Stimulated activated CD4-positive, alpha-beta T cell treated with anti-CD3 and anti-CD28 coated beads, Interleukin-2, amount 100 ng/mL, for 24 hours (primary cell): ENCODE results near the gene SVOP.

Experiments
- DNase-seq, 2 donors: peaks; one replicate each; pipeline ENCODE4 v3.0.0-alpha.2; 2020

SVOP gene

DNA sequence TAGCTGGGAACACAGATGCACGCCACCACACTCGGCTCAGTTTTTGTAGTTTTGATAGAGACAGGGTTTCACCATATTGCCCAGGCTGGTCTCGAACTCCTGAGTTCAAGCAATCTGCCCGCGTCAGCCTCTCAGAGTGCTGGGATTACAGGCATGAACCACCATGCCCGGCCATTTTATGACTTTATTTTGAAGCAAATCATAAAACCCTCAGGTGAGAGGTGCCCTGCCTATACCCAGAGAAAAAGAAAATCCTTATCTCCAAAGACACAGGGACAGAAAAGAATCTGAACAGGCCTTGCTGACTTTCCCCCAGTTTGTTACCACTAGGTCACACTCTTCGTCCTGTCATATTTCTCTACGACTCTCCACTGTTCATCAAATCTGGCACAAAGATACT is 92.2 kb downstream of the SVOP start:
- DNase-seq, result no peak

DNA sequence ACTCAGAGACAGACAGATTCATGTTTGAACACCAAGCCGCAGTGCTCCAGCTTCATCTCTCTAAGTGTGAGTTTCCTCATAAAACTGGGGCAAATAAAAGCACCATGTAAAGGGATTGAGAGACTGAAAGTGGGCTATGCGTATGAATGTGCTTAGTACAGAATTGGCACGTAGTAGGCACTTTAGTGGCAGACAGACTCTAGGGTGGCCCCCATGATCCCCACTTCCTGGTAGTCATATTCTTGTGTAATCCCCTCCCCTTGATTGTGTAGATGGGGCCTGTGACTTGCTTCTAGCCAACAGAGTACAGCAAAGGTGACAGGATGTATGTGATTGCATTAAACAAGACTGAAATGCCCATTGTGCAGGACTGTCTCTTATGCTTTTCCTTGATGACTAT is 98.0 kb downstream of the SVOP start:
- DNase-seq, result no peak

DNA sequence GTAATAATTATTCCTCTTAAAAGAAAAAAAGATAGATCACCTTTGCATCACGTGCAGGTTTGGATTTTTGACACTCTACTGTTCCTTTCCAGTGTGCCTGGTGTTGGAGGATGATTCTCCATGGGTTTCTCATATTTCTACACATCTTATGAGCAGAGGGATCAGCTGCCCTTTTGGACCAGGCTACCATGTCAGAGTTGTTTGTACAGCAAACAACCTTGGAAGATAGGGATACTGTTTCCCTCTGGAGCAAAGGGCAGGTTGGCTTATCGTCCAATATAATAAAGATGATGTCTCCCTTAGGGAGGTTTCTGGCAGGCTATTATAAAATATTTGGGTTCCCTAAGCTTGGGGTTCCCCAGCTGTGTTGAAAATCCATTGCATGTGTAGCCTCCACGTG is 98.9 kb downstream of the SVOP start:
- DNase-seq, result no peak

- no peak for DNase-seq
Measured at GRCh38 chr12:108918960-108919642, 101.8 kb downstream of the SVOP start.

DNA sequence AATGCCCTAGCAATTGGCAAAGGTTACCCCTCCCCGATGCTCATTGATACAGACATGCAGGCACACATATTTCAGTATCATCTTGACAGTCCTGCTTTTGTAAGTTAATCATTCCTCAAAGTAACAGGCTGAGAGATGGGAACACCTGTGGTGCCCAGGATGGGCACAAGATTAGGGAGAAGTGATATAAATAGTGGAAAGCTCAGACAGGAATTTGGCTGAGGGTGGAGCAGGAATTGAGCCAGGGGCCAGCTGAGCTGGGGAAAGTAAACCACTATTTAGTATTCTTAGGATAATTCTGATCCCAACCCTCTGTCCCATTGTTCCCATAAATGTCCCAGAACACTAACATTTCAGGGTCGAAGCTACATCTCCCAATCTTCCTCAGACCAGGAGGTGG is 102.7 kb downstream of the SVOP start:
- no peak for DNase-seq

- no peak for DNase-seq
Measured at GRCh38 chr12:108916336-108916735, 104.5 kb downstream of the SVOP start.

DNA sequence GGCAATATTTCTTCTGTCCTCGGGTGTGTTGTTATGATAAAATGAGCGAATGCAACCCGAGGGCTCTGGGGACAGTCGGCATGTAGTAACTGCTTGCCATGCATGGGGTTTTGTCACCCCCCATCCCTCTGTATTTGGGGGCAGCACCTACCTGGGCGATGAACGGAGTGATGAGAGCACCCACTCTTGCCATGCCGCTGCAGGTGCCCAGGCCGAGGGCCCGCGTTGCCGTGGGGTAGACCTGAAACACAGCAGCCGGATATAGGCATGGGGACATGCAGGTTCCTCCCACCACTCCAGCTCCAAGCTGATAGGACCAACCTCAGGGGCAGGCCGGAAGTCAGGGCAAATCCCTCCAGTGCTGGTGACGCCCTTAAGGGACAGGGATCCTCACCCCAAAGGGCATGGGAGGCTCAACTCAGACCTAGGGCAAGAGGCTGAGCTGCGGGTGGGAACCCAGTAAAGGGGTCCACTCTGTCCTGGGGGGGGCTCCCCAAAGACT is 105.2 kb downstream of the SVOP start:
- DNase-seq, result no peak

DNA sequence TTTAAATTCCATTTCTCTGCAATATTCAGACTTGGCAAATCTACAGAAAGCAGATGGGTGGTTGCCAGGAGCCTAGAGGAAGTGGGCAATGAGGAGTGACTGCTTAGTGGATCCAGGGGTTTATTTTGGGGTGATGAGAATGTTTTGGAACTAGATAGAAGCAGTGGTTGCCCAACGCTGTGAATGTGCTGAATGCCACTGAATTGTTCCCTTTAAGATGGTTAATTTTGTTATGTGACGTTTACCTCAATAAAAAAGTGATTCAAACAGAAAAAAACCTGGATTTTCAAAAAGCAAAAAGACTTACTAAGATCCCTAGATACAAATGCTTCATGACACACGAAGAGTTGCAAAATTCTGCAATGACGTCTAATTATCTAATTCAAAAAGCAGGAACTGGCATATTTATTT is 106.7 kb downstream of the SVOP start:
- no peak for DNase-seq

DNA sequence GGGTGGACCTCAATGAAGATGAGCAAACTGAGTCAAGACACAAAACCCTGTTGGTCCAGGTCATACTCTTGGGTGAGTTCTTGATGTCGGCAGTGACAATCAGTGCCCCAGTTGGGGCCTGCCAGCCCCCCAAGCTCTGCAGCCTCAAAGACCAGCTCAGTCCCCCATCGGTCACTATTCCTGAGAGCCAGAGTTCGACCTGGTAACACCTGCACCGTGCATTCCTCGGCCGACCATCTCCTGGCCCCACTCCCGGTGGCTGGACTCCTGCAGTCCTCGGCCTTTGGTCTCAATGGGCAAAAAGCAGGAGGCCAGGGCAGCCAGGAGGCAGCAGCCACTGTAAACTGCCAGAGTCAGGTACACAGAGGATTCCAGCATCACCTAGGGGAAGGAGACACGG is 108.5 kb downstream of the SVOP start:
- no peak for DNase-seq

GRCh38 chr12:108911915-108912314 is 109.0 kb downstream of the SVOP start:
- no peak for DNase-seq

GRCh38 chr12:108910336-108910735 is 110.5 kb downstream of the SVOP start:
- DNase-seq, result no peak

DNA sequence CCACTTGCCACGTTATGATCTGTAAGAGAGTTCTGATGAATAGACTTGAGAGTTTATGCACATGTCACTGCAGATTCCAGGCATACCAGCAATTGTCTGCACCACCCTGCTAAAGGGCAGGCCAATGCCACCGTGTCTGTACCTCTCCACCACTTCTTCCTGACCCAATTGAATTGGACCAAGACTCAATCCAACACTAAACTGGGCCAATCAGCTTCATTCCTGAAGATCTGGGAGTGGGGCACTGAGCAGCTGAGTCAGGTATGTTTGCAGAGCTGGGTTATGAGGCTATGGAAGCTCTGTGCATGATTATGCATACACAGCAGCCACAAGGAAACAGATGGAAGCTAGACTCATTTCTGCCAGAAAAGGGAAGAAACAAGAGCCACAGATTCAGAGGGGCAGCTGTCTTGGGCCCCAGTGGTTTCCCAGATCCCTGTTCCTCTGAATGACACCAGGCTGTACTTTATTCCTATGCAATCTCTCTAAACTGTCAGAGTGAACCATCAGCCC is 113.0 kb downstream of the SVOP start:
- DNase-seq, result no peak

DNA sequence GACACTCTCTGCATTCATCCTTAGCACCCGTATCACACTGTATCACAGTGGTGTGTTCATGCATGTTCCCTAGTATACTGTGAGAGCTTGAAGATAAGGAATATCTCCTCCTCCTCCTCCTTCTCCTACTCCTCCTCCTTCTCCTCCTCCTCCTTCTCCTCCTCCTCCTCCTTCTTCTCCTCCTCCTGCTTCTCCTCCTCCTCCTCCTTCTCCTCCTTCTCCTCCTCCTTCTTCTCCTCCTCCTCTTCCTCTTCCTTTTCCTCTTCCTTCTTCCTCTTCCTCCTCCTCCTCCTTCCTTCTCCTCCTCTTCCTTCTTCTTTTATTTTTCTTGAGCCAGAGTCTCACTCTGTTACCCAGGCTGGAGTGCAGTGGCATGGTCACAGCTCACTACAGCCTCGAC is 113.9 kb downstream of the SVOP start:
- DNase-seq, result no peak

GRCh38 chr12:108905725-108906124 is 115.1 kb downstream of the SVOP start:
- no peak for DNase-seq

- DNase-seq, result no peak
Measured at GRCh38 chr12:108899145-108899544, 121.7 kb downstream of the SVOP start.

- no peak for DNase-seq
Measured at GRCh38 chr12:108896817-108897216, 124.1 kb downstream of the SVOP start.

DNA sequence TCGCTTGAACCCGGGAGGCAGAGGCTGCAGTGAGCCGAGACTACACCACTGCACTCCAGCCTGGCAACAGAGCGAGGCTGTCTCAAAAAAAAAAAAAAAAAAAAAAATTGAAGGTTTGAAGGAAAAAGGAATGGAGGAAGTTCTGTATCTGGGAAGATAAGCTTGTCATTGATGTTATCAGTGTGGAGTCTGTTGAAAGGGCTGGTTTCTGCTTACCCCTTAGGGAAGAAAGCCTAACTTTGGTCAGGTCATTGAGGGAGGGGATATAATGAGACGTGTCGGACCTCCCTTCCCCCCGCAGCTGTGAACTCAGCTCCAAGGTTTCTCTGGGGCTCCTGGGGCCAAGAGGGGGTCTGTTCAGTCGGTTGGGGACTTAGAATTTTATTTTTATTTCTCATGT is 124.5 kb downstream of the SVOP start:
- no peak for DNase-seq

DNA sequence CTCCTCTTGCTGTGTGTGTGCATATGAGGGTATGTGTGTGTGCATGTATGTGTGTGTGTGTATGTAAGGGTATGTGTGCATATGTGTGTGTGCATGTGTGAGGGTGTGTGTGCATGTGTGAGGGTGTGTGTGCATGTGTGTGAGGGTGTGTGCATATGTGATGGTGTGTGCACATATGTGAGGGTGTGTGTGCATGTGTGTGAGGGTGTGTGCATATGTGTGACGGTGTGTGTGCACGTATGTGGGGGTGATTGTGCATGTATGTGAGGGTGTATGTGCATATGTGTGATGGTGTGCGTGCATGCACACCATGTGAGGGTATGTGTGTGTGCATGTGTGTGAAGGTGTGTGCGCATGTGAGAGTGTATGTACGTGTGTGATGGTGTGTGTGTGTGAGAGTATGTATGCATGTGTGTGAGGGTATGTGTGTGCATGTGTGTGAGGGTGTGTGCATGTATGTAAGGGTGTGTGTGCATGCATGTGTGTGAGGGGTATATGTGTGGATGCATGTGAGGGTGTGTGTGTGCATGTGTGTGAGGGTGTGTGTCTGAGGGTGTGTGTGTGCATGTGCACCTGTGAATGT is 125.6 kb downstream of the SVOP start:
- DNase-seq, result no peak

DNA sequence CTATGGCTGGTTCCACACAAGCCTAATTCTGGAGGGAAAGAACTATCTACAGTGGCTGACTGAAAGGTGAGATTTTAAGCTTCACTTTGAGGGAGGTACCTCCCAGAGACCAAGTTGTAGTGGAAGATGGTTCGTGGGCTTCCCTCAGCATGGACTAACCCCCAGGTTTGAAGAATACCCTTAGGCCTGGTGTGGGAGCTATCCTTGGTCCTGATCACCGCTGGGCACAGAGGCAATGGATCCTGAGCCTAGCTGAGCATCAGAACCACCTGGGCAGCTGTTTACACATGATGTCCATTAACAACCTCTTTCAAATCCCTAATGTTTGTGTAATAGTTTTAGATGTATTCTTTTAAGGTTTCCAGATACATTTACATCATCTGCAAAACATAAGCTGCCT is 130.7 kb downstream of the SVOP start:
- DNase-seq, result peak in 1 of 2 donors; percentile 7

- DNase-seq, result no peak
Measured at GRCh38 chr12:108888031-108888430, 132.8 kb downstream of the SVOP start.

DNA sequence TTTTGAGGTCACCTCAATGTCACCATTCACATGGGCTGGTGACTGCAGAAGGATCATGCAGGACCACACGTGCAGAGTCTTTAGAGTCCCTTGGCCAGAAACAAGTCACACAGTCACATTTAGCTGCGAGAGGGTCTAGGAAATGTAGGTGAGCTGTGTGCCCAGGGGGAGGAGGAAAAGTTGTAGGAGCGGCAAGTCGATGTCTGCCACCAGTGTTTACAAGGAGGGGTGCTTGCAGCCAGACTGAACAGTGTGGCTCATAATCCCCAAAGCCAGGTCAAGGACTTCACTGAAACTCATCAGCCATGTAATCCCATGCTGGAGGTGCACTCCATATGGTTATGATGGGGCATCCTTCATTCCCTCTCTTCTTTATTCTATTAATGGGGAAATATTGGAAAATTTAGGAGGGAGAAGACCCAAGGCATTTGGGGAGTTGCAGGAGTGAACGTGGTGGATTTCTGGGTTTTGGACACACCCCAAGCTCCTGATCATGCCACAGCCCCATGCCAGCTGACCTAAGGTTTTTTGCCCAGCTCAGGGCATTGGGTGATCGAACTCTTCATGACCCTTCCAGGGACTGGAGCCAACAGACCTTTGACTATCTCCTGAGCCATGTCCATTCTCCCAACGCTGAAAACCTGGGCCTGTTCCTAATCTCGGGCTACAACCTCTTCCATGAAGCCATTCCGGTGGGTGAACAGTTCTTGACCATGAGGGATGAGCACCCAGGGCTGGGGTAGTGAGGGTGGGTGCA is 133.8 kb downstream of the SVOP start:
- no peak for DNase-seq

DNA sequence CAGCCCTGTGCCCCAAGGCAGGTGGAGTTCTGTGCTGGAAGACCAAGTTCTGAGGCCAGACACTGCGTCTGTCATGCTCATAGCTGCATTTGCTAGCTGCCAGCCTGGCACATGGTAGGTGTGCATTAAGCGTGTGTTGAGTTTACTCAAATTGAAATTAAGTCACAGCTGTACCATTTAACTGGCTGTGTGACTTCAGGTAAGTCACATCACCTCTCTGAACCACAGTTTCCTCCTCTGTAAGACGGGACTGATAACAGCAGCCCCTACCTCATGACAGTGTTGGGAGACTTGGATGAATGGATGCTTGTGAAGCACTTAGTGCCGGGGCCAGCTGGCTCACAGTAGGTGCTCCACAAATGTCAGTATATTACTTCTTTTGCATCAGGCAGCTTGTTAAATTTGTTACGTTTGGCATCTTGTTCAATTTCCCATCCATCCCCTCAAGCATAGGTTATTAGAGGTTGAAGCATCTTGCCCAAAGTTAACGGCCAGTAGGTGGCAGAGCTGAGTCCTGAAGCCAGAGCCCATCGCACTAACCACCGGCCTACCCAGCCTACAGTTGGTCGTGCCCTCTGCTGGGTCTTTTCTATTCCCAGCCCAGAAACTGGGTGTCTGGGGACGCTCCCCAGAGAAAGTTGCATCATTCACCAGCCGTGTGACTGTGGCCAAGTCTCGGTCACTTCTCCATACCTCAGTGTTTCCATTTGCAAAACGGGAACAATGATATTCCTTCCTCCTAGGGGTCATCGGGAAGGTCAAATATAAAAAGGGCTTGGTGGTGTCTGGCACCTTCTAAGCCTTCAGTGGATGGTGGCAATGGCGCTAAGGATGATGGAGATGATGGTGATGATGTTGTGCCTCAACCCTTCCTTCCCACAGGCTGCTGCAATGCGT is 136.5 kb downstream of the SVOP start:
- peak; percentile 79 to 83 for DNase-seq

DNA sequence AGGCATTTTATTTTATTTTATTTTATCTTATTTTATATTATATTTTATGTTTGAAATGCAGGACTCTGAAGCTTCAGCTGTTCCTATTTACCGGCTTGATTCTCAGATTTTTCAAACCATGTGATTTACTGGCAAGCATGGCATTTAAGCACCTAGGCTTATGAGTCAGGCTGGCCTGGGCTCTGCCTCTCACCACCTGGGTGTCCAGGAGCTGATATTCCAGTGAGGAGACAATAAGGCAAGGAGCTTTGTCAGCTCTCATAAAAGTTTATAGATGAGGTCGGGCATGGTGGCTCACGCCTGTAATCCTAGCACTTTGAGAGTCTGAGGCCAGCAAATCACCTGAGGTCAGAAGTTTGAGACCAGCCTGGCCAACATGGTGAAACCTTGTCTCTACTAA is 138.9 kb downstream of the SVOP start:
- DNase-seq, result no peak
